Liver (tissue), 9 donors: Measurements from ENCODE around the gene LURAP1L. TPM values are rescaled to one million over a fixed set of nuclear protein-coding genes. Genes with fewer than 3 reads are reported as not detected.

Experiments used
- DNase-seq: peaks from one replicate; pipeline ENCODE4 v3.0.0-alpha.2; 2017; ENCODE audit warnings: low spot score
- H3K27ac ChIP-seq, 2 donors: one replicate each; pipeline ENCODE4 v1.7.0; 2013; ENCODE audit warnings: inconsistent platforms in 2 of 2, low read length in 2 of 2, control low read depth in 1 of 2, low read depth in 1 of 2, mild to moderate bottlenecking in 1 of 2
- H3K27me3 ChIP-seq, 4 donors: one replicate each; pipeline versions ENCODE4 v1.6.1 to v1.7.0; 2013; ENCODE audit warnings: low read length in 3 of 4, inconsistent platforms in 1 of 4, mild to moderate bottlenecking in 1 of 4, moderate library complexity in 1 of 4; ENCODE audit not compliant: control insufficient read depth in 4 of 4, insufficient read depth in 4 of 4
- H3K36me3 ChIP-seq, 4 donors: one replicate each; pipeline versions ENCODE4 v1.6.1 to v1.7.0; 2013; ENCODE audit warnings: low read length in 3 of 4, mild to moderate bottlenecking in 3 of 4, low read depth in 1 of 4, moderate library complexity in 1 of 4; ENCODE audit not compliant: control insufficient read depth in 4 of 4, insufficient read depth in 3 of 4
- H3K4me1 ChIP-seq, 4 donors: one replicate each; pipeline versions ENCODE4 v1.6.1 to v1.7.0; 2013; ENCODE audit warnings: low read length in 3 of 4, mild to moderate bottlenecking in 3 of 4, moderate library complexity in 1 of 4; ENCODE audit not compliant: control insufficient read depth in 4 of 4, insufficient read depth in 4 of 4
- H3K4me3 ChIP-seq, 3 donors: one replicate each; pipeline versions ENCODE4 v1.6.1 to v1.7.0; 2013; ENCODE audit warnings: low read length in 3 of 3, control low read depth in 1 of 3, low read depth in 1 of 3, mild to moderate bottlenecking in 1 of 3
- H3K9ac ChIP-seq, 2 donors: one replicate each; pipeline ENCODE4 v1.7.0; 2013; ENCODE audit warnings: low read length in 2 of 2, mild to moderate bottlenecking in 2 of 2, moderate library complexity in 2 of 2, control low read depth in 1 of 2, low read depth in 1 of 2
- H3K9me3 ChIP-seq, 4 donors: one replicate each; pipeline versions ENCODE4 v1.6.1 to v1.7.0; 2013; ENCODE audit warnings: low read length in 3 of 4; ENCODE audit not compliant: control insufficient read depth in 4 of 4
- ATF3 ChIP-seq: IDR thresholded peaks from 2 replicates; pipeline ENCODE4 v1.6.1; 2016; ENCODE audit warnings: antibody characterized with exemption
- CTCF ChIP-seq: fragments of 150-350 bp; IDR thresholded peaks from 2 replicates; pipeline ENCODE4 v1.5.1; 2017; ENCODE audit warnings: improper control_type of control experiment, low read depth, low read length; ENCODE audit not compliant: missing input control
- EGR1 ChIP-seq, 2 donors: IDR thresholded peaks; 2 replicates each; pipeline ENCODE4 v1.6.1; 2016 to 2018; ENCODE audit warnings: antibody characterized with exemption in 2 of 2, low read depth in 2 of 2
- FOXA1 ChIP-seq: IDR thresholded peaks from 2 replicates; pipeline ENCODE4 v1.6.1; 2016; ENCODE audit warnings: antibody characterized with exemption
- FOXA2 ChIP-seq: IDR thresholded peaks from 2 replicates; pipeline ENCODE4 v1.6.1; 2016; ENCODE audit warnings: antibody characterized with exemption
- GABPA ChIP-seq, 2 donors: IDR thresholded peaks in 1 of 2; conservative IDR thresholded peaks in 1 of 2; 2 replicates each; pipeline ENCODE4 v1.6.1; 2016; ENCODE audit warnings: antibody characterized with exemption in 2 of 2, mild to moderate bottlenecking in 1 of 2, moderate library complexity in 1 of 2
- HNF4A ChIP-seq, 2 donors: conservative IDR thresholded peaks; 2 replicates each; pipeline ENCODE4 v1.6.1; 2016; ENCODE audit warnings: antibody characterized with exemption in 2 of 2, mild to moderate bottlenecking in 2 of 2
- HNF4G ChIP-seq: IDR thresholded peaks from 2 replicates; pipeline ENCODE4 v1.6.1; 2016; ENCODE audit warnings: antibody characterized with exemption
- JUND ChIP-seq, 2 donors: IDR thresholded peaks; 2 replicates each; pipeline ENCODE4 v1.6.1; 2016; ENCODE audit warnings: antibody characterized with exemption in 2 of 2
- MAX ChIP-seq: IDR thresholded peaks from 2 replicates; pipeline ENCODE4 v1.6.1; 2016; ENCODE audit warnings: antibody characterized with exemption
- NR2F2 ChIP-seq: IDR thresholded peaks from 2 replicates; pipeline ENCODE4 v1.6.1; 2016; ENCODE audit warnings: antibody characterized with exemption
- RAD21 ChIP-seq, 2 donors: IDR thresholded peaks; 2 replicates each; pipeline ENCODE4 v1.6.1; 2016; ENCODE audit warnings: antibody characterized with exemption in 2 of 2, mild to moderate bottlenecking in 2 of 2
- REST ChIP-seq: IDR thresholded peaks from 2 replicates; pipeline ENCODE4 v1.6.1; 2016; ENCODE audit warnings: antibody characterized with exemption, mild to moderate bottlenecking
- RXRA ChIP-seq, 2 donors: IDR thresholded peaks; 2 replicates each; pipeline ENCODE4 v1.6.1; 2017 to 2018; ENCODE audit warnings: antibody characterized with exemption in 2 of 2, mild to moderate bottlenecking in 1 of 2
- SP1 ChIP-seq: IDR thresholded peaks from 2 replicates; pipeline ENCODE4 v1.6.1; 2018; ENCODE audit warnings: antibody characterized with exemption, mild to moderate bottlenecking
- TAF1 ChIP-seq: conservative IDR thresholded peaks from 2 replicates; pipeline ENCODE4 v1.6.1; 2016; ENCODE audit warnings: antibody characterized with exemption, mild to moderate bottlenecking
- YY1 ChIP-seq: IDR thresholded peaks from 2 replicates; pipeline ENCODE4 v1.6.1; 2016; ENCODE audit warnings: antibody characterized with exemption, mild to moderate bottlenecking
- WGBS: extraction: QIAGEN DNeasy Blood & Tissue Kit; methylation state at CpG from one replicate; pipeline ENCODE4 v1.1.7; 2013; 5-methylcytosine and 5-hydroxymethylcytosine counted together
- polyA plus RNA-seq, 2 donors: library from polyadenylated mRNA; stranded (reverse) in 1 of 2; unstranded in 1 of 2; fragments of 200-250 nt in 1 of 2; fragments of >200 nt in 1 of 2; fragmentation: Nextera tagmentation in 1 of 2; extraction: Ambion mirVana in 1 of 2; gene quantifications; one replicate each; pipeline versions ENCODE4 v1.2.1 to v1.2.3, GENCODE V29; 2013 to 2015
- total RNA-seq, 2 donors: library from RNA; depleted of rRNA; stranded (reverse); fragments of >200 nt; gene quantifications; one replicate each; pipeline ENCODE4 v1.2.3, GENCODE V29; 2014
- donor health status: healthy.
- donor health status: healthy.
- donor health status: healthy.
- donor health status: healthy.
- donor health status: healthy.

Gene LURAP1L
- total and polyA plus RNA-seq, 4 donors: 4.2 to 18.6 (median 8.9) TPM

- Histone ChIP-seq H3K9ac (no peak overlapping the region), H3K27me3 (no peaks in the 10 kb centered on the region), H3K4me1 (no peaks in the 10 kb centered on the region), H3K9me3 (no peaks in the 10 kb centered on the region), H3K4me3 (no peak overlapping the region), H3K36me3 (no peaks in the 10 kb centered on the region), H3K27ac (no peak overlapping the region)
- WGBS: 82% methylated on average over 6 of the region's 6 CpGs
- DNase-seq: no peak
- TF ChIP-seq HNF4G (no peak), GABPA (IDR thresholded peaks at IDR 0.05 in 1 of 2, conservative IDR thresholded peaks at IDR 0.05 in 1 of 2) (no peak), MAX (no peak), NR2F2 (no peak), RAD21 (IDR thresholded peaks at IDR 0.05) (no peak), TAF1 (no peak), RXRA (IDR thresholded peaks at IDR 0.05) (no peak)
Observed at GRCh38 chr9:12851341-12852090, 76.7 kb downstream of the LURAP1L start.

GRCh38 chr9:12853051-12853450 lies 78.2 kb downstream of the LURAP1L start:
- Histone ChIP-seq H3K9me3 (no peaks in the 10 kb centered on the region), H3K36me3 (no peaks in the 10 kb centered on the region), H3K4me3 (no peak overlapping the region), H3K27ac (no peak overlapping the region), H3K4me1 (no peaks in the 10 kb centered on the region), H3K27me3 (no peaks in the 10 kb centered on the region), H3K9ac (no peak overlapping the region)
- 85% methylated on average over 4 of the region's 4 CpGs for WGBS
- TF ChIP-seq CTCF (no peak), SP1 (no peak), FOXA2 (no peak)
- no peak for DNase-seq

- H3K9ac ChIP-seq: no peak overlapping the region
- no peak overlapping the region for H3K27ac ChIP-seq
- WGBS: 90% methylated on average over 2 of the region's 2 CpGs
- H3K27me3 ChIP-seq: no peaks in the 10 kb centered on the region
- H3K4me3 ChIP-seq: no peak overlapping the region
- no peak for DNase-seq
- H3K9me3 ChIP-seq: no peaks in the 10 kb centered on the region
- H3K36me3 ChIP-seq: no peaks in the 10 kb centered on the region
- no peaks in the 10 kb centered on the region for H3K4me1 ChIP-seq
- TF ChIP-seq RAD21 (IDR thresholded peaks at IDR 0.05): no peak
- TF ChIP-seq HNF4A (conservative IDR thresholded peaks at IDR 0.05): no peak
- TF ChIP-seq HNF4G: no peak
- no peak for TF ChIP-seq FOXA1
- no peak for TF ChIP-seq FOXA2
- TF ChIP-seq RXRA (IDR thresholded peaks at IDR 0.05): no peak
- no peak for TF ChIP-seq REST
- no peak for TF ChIP-seq JUND (IDR thresholded peaks at IDR 0.05)
- TF ChIP-seq GABPA (IDR thresholded peaks at IDR 0.05 in 1 of 2, conservative IDR thresholded peaks at IDR 0.05 in 1 of 2): no peak
- no peak for TF ChIP-seq EGR1 (IDR thresholded peaks at IDR 0.05; ENCODE audit: low read depth in 2 of 2)
- TF ChIP-seq MAX: no peak
- no peak for TF ChIP-seq SP1
- TF ChIP-seq CTCF: no peak
- TF ChIP-seq TAF1: no peak
- TF ChIP-seq ATF3: no peak
- no peak for TF ChIP-seq YY1
Observed at GRCh38 chr9:12854221-12854620, 79.4 kb downstream of the LURAP1L start.
